Measurements from ENCODE around the gene NFYA.
A peak's percentile ranks its signal among the peaks of the same experiment; 100 is the strongest.

The NFYA gene

DNA sequence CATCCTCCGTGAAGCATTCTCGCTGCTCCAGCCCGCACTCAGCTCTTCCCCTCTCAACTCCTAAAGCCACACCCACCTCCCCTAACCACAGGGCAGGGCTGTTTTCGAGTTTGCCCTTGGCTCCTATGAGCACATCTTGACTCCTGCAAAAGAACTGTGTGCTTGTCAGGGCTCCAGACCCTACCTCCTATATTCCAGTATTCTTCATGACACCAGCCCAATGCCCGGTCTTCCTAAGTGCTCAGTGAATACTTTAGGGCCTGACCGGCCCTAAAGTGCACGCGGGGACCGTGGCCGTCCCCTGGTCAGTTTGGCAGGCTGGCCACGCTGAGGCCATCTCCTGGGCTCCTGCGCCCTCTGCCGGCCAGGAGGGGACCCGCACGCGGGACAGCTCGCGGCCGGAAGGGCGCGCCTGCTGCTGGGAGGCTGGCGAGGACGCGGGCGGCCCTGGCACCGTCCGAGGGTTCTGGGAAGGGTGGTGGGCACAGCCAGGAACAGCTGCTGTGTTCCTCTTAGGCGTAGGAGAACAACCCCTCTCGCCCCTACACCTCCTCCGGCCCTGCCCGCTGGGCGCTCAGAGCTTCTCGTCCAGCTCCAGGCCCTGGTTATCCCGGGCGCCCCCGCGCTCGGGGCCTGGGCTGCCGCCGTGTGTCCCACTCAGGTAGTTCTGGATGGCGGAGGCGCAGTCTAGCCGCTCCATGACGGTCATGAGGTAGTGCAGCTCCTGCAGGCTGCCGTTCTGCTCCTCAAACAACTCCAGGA, 44.8 kb upstream of the NFYA start:
- no peak for TF ChIP-seq USF1 (IDR thresholded peaks at IDR 0.05)
- no peak for TF ChIP-seq EP300 (IDR thresholded peaks at IDR 0.05; ENCODE audit: borderline replicate concordance)
- no peak for TF ChIP-seq NFIC (IDR thresholded peaks at IDR 0.05)
- TF ChIP-seq REST (IDR thresholded peaks at IDR 0.05; ENCODE audit: low read depth), result no peak
- TF ChIP-seq RAD21 (IDR thresholded peaks at IDR 0.05; ENCODE audit: low read depth), result peak; percentile 91
- TF ChIP-seq ZBTB7A (IDR thresholded peaks at IDR 0.05; ENCODE audit: low read depth), result no peak
- TF ChIP-seq, protein P1, sequence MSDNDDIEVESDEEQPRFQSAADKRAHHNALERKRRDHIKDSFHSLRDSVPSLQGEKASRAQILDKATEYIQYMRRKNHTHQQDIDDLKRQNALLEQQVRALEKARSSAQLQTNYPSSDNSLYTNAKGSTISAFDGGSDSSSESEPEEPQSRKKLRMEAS (IDR thresholded peaks at IDR 0.05), result peak; percentile 68
- TF ChIP-seq YY1 (IDR thresholded peaks at IDR 0.05; ENCODE audit: low read depth), result 0 out of 2 replicates have a peak, but pooled peaks have one; percentile 4
- TF ChIP-seq TEAD4 (IDR thresholded peaks at IDR 0.05), result 0 out of 2 replicates have a peak, but pooled peaks have one; percentile 10
- TF ChIP-seq CEBPB (IDR thresholded peaks at IDR 0.05), result no peak
- no peak for TF ChIP-seq FOXM1 (IDR thresholded peaks at IDR 0.05; ENCODE audit: borderline replicate concordance, low read depth)
- TF ChIP-seq TAF1 (IDR thresholded peaks at IDR 0.05; ENCODE audit: low read depth), result no peak
- no peak for TF ChIP-seq TCF12 (IDR thresholded peaks at IDR 0.05; ENCODE audit: low read depth)
- no peak for TF ChIP-seq EGR1 (IDR thresholded peaks at IDR 0.05)
- TF ChIP-seq CREB1 (IDR thresholded peaks at IDR 0.05; ENCODE audit: low read depth), result no peak

- TF ChIP-seq CREB1 (IDR thresholded peaks at IDR 0.05; ENCODE audit: low read depth) (no peak), YY1 (IDR thresholded peaks at IDR 0.05; ENCODE audit: low read depth) (0 out of 2 replicates have a peak, but pooled peaks have one; percentile 7)
Measured at GRCh38 chr6:41028561-41029412, 44.0 kb upstream of the NFYA start.

DNA sequence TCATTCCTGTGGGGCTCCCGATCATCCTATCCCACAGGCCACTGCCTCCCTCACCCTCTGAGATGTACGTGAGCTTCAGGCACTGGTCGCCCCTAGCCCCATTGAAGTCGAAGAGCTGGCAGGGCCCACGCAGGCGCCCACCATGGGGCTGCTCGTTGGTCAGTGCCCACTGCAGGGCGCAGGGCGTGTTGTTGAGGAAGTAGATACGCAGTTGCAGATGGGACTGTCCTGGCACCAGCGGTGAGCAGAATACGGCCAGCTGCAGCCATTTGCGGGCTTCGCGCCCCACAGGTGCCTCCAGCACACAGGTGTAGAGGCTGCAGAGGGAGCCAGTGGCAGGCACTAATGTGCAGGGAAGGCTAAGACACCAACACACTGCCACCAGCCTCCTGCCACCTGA, 39.9 kb upstream of the NFYA start:
- TF ChIP-seq CEBPB (IDR thresholded peaks at IDR 0.05) (no peak), USF1 (IDR thresholded peaks at IDR 0.05) (no peak), REST (IDR thresholded peaks at IDR 0.05; ENCODE audit: low read depth) (no peak), RAD21 (IDR thresholded peaks at IDR 0.05; ENCODE audit: low read depth) (no peak)

DNA sequence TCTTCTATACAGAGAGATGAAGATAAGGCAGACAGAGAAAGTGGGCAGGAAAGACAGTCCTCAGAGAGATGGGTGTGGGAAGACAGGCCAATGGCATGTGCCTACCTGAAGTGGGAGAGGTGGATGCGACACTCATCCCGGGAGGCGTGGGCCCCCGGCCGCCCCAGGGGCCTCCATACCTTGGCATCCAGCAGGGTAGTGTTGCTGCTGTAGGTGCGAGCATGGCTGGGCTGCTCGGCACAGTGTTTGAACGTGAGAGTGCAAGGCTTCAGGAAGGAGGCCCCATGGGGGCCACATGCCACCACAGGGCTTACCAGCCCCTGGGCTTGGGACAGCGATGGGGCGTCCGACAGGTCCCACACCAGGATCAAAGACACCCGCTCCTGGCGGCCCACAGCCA, 39.0 kb upstream of the NFYA start:
- TF ChIP-seq TCF12 (IDR thresholded peaks at IDR 0.05; ENCODE audit: low read depth), result no peak
- no peak for TF ChIP-seq EP300 (IDR thresholded peaks at IDR 0.05; ENCODE audit: borderline replicate concordance)
- TF ChIP-seq YY1 (IDR thresholded peaks at IDR 0.05; ENCODE audit: low read depth), result no peak
- TF ChIP-seq CEBPB (IDR thresholded peaks at IDR 0.05), result no peak
- no peak for TF ChIP-seq TAF1 (IDR thresholded peaks at IDR 0.05; ENCODE audit: low read depth)
- no peak for TF ChIP-seq EGR1 (IDR thresholded peaks at IDR 0.05)
- TF ChIP-seq RAD21 (IDR thresholded peaks at IDR 0.05; ENCODE audit: low read depth), result no peak

GRCh38 chr6:41036186-41036585, 36.6 kb upstream of the NFYA start:
- TF ChIP-seq, protein P1 (IDR thresholded peaks at IDR 0.05), result peak; percentile 69
- TF ChIP-seq ZBTB7A (IDR thresholded peaks at IDR 0.05; ENCODE audit: low read depth) (no peak), CEBPB (IDR thresholded peaks at IDR 0.05) (no peak)

- no peak for TF ChIP-seq EP300 (IDR thresholded peaks at IDR 0.05; ENCODE audit: borderline replicate concordance)
- no peak for TF ChIP-seq USF1 (IDR thresholded peaks at IDR 0.05)
- no peak for TF ChIP-seq TEAD4 (IDR thresholded peaks at IDR 0.05)
- TF ChIP-seq EGR1 (IDR thresholded peaks at IDR 0.05), result no peak
- no peak for TF ChIP-seq FOXM1 (IDR thresholded peaks at IDR 0.05; ENCODE audit: borderline replicate concordance, low read depth)
- no peak for TF ChIP-seq CEBPB (IDR thresholded peaks at IDR 0.05)
- TF ChIP-seq TAF1 (IDR thresholded peaks at IDR 0.05; ENCODE audit: low read depth), result no peak
Measured at GRCh38 chr6:41036601-41037000, 36.2 kb upstream of the NFYA start.
